ENCODE results near the gene BTRC. TPM values are rescaled to one million over a fixed set of nuclear protein-coding genes. Genes with fewer than 3 reads are reported as not detected.
"Not testable (repeated sequence)": the region's sequence is repeated elsewhere in the genome, so short reads cannot be mapped to it uniquely, and the experiment has no call there.

Gene BTRC
- total RNA-seq, 1 donor from 2014 or later, result 18.2 TPM

DNA sequence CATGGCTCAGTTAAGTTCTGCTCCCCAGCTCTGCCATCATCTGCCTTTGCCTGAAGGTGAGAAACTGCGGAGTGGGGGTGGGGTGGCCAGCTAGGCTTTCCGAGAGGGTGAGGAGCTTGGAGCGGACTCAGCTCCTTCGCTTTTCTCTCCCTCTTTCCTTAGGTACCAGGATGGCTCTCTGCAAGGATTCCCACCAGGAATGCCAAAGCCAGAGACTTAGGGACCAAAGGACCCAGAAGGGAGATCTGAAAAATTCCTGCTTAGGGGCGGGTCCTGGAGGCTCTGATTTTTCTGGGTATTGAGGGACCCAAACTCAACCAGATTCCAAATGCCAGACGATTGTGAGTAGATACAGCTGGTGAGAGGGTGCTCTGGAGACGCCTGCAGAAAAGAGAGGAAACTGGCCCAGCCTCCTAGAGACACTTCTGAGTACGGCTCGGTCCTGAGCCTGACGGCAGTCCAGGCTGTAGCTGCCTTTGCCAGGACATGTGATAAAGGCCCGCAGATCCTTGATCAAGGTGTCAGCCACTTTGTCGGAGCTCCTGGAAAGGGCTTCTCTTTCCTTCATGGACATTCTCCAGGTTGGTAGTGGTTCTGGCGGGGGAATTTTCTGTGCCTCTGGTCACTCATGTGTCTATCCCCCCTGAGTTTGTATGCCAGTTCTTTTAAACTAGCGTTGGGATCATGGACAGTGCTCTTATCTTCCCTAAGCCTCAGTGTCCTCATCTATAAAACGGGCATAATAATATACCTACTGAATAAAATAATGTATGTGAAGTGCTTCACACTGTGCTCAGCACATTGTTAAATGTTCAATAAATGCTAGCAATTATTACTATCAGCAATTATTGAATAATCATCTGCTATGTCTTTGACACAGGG, 42.5 kb upstream of the BTRC start:
- peak; percentile 32 for ATAC-seq
- peaks cover 7% of the 10 kb centered on the region for H3K4me1 ChIP-seq
- intact Hi-C loops (cut with DNase I), result no loop called here
- TF ChIP-seq, protein P1, sequence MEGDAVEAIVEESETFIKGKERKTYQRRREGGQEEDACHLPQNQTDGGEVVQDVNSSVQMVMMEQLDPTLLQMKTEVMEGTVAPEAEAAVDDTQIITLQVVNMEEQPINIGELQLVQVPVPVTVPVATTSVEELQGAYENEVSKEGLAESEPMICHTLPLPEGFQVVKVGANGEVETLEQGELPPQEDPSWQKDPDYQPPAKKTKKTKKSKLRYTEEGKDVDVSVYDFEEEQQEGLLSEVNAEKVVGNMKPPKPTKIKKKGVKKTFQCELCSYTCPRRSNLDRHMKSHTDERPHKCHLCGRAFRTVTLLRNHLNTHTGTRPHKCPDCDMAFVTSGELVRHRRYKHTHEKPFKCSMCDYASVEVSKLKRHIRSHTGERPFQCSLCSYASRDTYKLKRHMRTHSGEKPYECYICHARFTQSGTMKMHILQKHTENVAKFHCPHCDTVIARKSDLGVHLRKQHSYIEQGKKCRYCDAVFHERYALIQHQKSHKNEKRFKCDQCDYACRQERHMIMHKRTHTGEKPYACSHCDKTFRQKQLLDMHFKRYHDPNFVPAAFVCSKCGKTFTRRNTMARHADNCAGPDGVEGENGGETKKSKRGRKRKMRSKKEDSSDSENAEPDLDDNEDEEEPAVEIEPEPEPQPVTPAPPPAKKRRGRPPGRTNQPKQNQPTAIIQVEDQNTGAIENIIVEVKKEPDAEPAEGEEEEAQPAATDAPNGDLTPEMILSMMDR (IDR thresholded peaks at IDR 0.05), result no peak
- no peaks in the 10 kb centered on the region for H3K9me3 ChIP-seq
- H3K36me3 ChIP-seq, result no peaks in the 10 kb centered on the region
- H3K4me3 ChIP-seq, result no peak overlapping the region
- no peak overlapping the region for H3K27ac ChIP-seq
- H3K27me3 ChIP-seq, result peaks cover 50% of the 10 kb centered on the region
- no peak for DNase-seq

DNA sequence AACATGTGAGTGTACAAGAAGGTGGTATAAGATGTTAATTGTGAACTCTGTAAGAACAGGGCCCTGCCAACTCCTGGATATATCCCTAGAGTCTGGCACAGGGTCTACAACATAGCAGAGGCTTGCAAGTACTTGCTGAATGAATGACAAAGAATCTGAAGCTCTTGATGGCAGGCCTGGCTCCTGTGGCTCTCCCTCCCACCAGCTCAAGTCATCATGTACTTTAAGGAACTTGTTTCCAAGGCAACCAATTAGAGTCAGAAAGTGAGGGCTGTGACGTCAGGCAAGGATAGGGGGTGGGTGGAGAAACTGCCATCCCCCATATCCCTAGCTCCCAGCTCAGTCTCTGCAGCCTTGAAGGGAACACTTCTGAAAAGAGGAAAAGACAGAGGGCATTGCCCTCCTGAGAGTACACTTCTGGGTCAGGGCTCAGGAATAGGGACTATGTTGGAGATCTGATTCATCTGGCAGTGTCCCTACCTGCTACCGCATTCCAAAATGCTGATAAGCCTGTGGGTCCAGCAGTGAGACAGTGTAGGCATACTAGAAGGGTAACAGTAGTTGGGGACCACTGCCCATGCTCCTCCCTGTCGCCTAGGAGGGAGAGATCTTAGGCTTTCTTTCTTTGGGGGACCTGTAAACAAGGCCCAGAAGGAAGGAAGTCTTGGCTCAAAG, 34.6 kb upstream of the BTRC start:
- ATAC-seq (no peak), DNase-seq (no peak)
- TF ChIP-seq, protein P1 (IDR thresholded peaks at IDR 0.05), result no peak
- Histone ChIP-seq H3K27me3 (peaks cover 12% of the 10 kb centered on the region), H3K36me3 (no peaks in the 10 kb centered on the region), H3K9me3 (no peaks in the 10 kb centered on the region), H3K27ac (no peak overlapping the region), H3K4me1 (no peaks in the 10 kb centered on the region), H3K4me3 (no peak overlapping the region)
- intact Hi-C loops (cut with DNase I), result no loop called here

- no peak for DNase-seq
- TF ChIP-seq, protein P1 (IDR thresholded peaks at IDR 0.05), result no peak
- Histone ChIP-seq H3K4me3 (no peak overlapping the region), H3K4me1 (no peaks in the 10 kb centered on the region), H3K9me3 (no peaks in the 10 kb centered on the region), H3K36me3 (no peaks in the 10 kb centered on the region), H3K27me3 (peaks cover 12% of the 10 kb centered on the region), H3K27ac (no peak overlapping the region)
- intact Hi-C loops (cut with DNase I), result no loop called here
- ATAC-seq, result no peak
These were observed 32.9 kb upstream of the BTRC start for GRCh38 chr10:101321073-101321472.

DNA sequence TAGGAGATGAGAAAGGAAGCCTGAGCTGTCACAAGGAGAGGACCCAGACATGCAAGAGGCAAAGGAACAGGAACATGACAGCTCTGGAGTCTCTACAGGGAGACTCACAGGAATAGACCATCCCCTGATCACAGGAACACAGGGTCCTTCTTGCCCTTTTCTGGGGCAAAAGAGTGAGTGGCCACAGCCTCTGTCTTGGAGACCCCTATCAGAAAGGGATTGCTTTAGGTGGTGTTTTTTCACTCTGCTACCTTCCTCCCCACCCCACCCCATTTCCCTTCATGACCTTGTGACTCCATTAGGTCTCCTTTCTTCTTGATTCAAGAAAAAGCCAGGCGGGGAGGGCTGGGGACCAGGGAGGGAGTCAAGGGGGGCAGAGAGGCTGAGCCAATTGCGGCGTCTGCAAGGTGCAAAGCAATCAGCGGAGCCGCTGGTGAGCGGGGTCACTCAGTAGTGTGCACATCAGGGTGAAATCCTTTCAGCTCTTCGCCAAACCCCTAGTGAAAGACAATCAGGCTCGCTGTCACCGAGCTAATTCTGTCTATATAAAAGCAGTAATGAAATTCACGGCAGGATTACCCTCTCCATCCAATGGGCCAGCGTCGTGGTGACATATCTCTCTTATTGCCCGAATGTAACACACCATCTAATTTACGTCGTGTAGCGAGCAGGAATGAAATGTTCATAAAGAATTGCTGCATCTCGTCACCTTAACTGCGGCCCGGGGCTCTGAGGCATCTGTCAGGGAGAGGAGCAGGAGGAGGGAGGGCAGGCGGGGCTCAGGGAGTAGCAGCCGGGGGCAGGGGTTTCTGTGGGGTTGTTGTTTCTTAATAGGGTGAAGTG, 31.5 kb upstream of the BTRC start:
- ATAC-seq, result no peak
- H3K27me3 ChIP-seq, result peaks cover 12% of the 10 kb centered on the region
- intact Hi-C loops (cut with DNase I), result no loop called here
- TF ChIP-seq, protein P1 (IDR thresholded peaks at IDR 0.05), result no peak
- H3K4me3 ChIP-seq, result no peak overlapping the region
- DNase-seq, result no peak
- no peak overlapping the region for H3K27ac ChIP-seq
- H3K36me3 ChIP-seq, result no peaks in the 10 kb centered on the region
- no peaks in the 10 kb centered on the region for H3K4me1 ChIP-seq
- no peaks in the 10 kb centered on the region for H3K9me3 ChIP-seq

DNA sequence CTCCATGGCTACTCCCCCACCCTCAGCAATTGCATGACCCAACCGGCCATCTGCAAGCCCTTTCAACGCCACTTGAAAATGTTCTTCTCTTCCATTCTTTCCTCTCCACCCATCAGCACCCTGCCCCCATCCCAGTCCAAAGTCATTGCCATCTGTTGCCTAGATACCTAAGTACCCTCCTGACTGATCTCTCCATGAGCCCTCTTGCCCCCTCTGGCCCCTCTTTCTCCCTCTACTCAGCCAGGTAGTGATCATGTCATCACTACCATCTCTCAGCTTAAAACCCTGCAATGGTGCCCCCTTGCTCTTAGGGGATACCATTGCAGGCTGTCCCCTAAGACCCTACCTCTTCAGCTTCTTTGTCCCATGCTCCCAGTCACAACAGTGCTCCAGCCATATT, 30.5 kb upstream of the BTRC start:
- ATAC-seq (no peak), DNase-seq (no peak)
- Histone ChIP-seq H3K27me3 (peaks cover 12% of the 10 kb centered on the region), H3K4me1 (no peaks in the 10 kb centered on the region), H3K27ac (no peak overlapping the region), H3K36me3 (no peaks in the 10 kb centered on the region), H3K4me3 (no peak overlapping the region), H3K9me3 (no peaks in the 10 kb centered on the region)
- intact Hi-C loops (cut with DNase I), result no loop called here
- TF ChIP-seq, protein P1 (IDR thresholded peaks at IDR 0.05), result no peak

GRCh38 chr10:101327454-101327853, 26.5 kb upstream of the BTRC start:
- H3K27me3 ChIP-seq; DNase-seq; H3K4me3 ChIP-seq; ATAC-seq; H3K4me1 ChIP-seq; H3K36me3 ChIP-seq; H3K27ac ChIP-seq; intact Hi-C loops (cut with DNase I); H3K9me3 ChIP-seq: not testable (repeated sequence)
